GM19239 (cell line): ENCODE data around the gene COTL1.

Experiments
- DNase-seq: peaks from one replicate; pipeline ENCODE4 v3.0.0; 2011; ENCODE audit warnings: low spot score; ENCODE audit not compliant: insufficient read length
- FAIRE-seq: peaks from 2 replicates; lab custom pipeline; 2011; peaks lifted over from hg19 to GRCh38; lab: Jason Lieb, UNC

Gene COTL1

GRCh38 chr16:84617041-84617790, 662 bp downstream of the COTL1 start:
- no peak for FAIRE-seq
- no peak for DNase-seq

GRCh38 chr16:84616515-84616914, 1.4 kb downstream of the COTL1 start:
- FAIRE-seq (peak; percentile 71), DNase-seq (no peak)

- DNase-seq (no peak), FAIRE-seq (no peak)
Observed at GRCh38 chr16:84614968-84615813, 2.7 kb downstream of the COTL1 start.

GRCh38 chr16:84614623-84614967, 3.3 kb downstream of the COTL1 start:
- DNase-seq (no peak), FAIRE-seq (no peak)

GRCh38 chr16:84614073-84614459, 3.8 kb downstream of the COTL1 start:
- no peak for FAIRE-seq

GRCh38 chr16:84613408-84614072, 4.3 kb downstream of the COTL1 start:
- no peak for DNase-seq
- FAIRE-seq, result no peak

More at GRCh38 chr16:84614073-84614459, 3.8 kb downstream of the COTL1 start:
- no peak for DNase-seq

- DNase-seq, result no peak
- no peak for FAIRE-seq
Observed at GRCh38 chr16:84612686-84613085, 5.2 kb downstream of the COTL1 start.

GRCh38 chr16:84611041-84611440, 6.8 kb downstream of the COTL1 start:
- DNase-seq (no peak), FAIRE-seq (no peak)

GRCh38 chr16:84610376-84610775, 7.5 kb downstream of the COTL1 start:
- FAIRE-seq (no peak), DNase-seq (no peak)

GRCh38 chr16:84609563-84610177, 8.2 kb downstream of the COTL1 start:
- FAIRE-seq, result no peak
- DNase-seq, result no peak

- DNase-seq (no peak), FAIRE-seq (peak; percentile 44)
Observed at GRCh38 chr16:84608282-84608681, 9.6 kb downstream of the COTL1 start.

GRCh38 chr16:84607694-84608093, 10.2 kb downstream of the COTL1 start:
- FAIRE-seq (peak; percentile 93), DNase-seq (peak; percentile 52)

GRCh38 chr16:84607061-84607460, 10.8 kb downstream of the COTL1 start:
- DNase-seq (no peak), FAIRE-seq (no peak)

- FAIRE-seq, result no peak
Observed at GRCh38 chr16:84606081-84606875, 11.6 kb downstream of the COTL1 start.

GRCh38 chr16:84605339-84605848, 12.5 kb downstream of the COTL1 start:
- DNase-seq (no peak), FAIRE-seq (peak; percentile 4)

More at GRCh38 chr16:84606081-84606875, 11.6 kb downstream of the COTL1 start:
- DNase-seq, result no peak

- FAIRE-seq (no peak), DNase-seq (no peak)
Observed at GRCh38 chr16:84604477-84605013, 13.3 kb downstream of the COTL1 start.

- FAIRE-seq (no peak), DNase-seq (no peak)
Observed at GRCh38 chr16:84603940-84604339, 13.9 kb downstream of the COTL1 start.

- no peak for DNase-seq
- FAIRE-seq, result no peak
Observed at GRCh38 chr16:84603140-84603816, 14.6 kb downstream of the COTL1 start.
